PC-9 (cell line): ENCODE measurements around the gene LRP2. TPM values are rescaled to one million over a fixed set of nuclear protein-coding genes. Genes with fewer than 3 reads are reported as not detected.

Experiments
- BruUV-seq: library from RNA; stranded (reverse); fragments of 400-500 nt; replicated peaks from 2 replicates; lab custom pipeline; 2021; lab: Mats Ljungman, UMichigan
- CTCF ChIA-PET: fragments of 300-600 bp; sonication (Branson Sonifier 250); formaldehyde crosslinking; loops from one replicate; lab custom pipeline; 2022; ENCODE audit warnings: antibody characterized with exemption; lab: Charles Lee
- POLR2A ChIA-PET: fragments of 300-600 bp; sonication (Branson Sonifier 250); formaldehyde crosslinking; loops from one replicate; lab custom pipeline; 2022; ENCODE audit warnings: antibody characterized with exemption; ENCODE audit not compliant: unreplicated experiment; lab: Charles Lee
- DNase-seq, 2 experiments: peaks; one replicate each; pipeline versions ENCODE4 v3.0.0 to v3.0.0-alpha.2; 2015 to 2022; ENCODE audit warnings: mixed read lengths in 1 of 2
- H2AFZ ChIP-seq: fragments of 200-600 bp; sonication (generic); 2 replicates; pipeline ENCODE4 v1.8.1; 2017; ENCODE audit warnings: antibody characterized with exemption
- H3F3A ChIP-seq: fragments of 200-600 bp; sonication (generic); 2 replicates; pipeline ENCODE4 v1.8.1; 2017; ENCODE audit warnings: antibody characterized with exemption, mild to moderate bottlenecking, low read depth; ENCODE audit not compliant: insufficient read depth
- H3K27ac ChIP-seq: fragments of 200-600 bp; sonication (generic); 2 replicates; pipeline ENCODE4 v1.6.1; 2016; ENCODE audit warnings: mixed run types
- H3K27me3 ChIP-seq: fragments of 200-600 bp; sonication (generic); 2 replicates; pipeline ENCODE4 v1.6.1; 2016; ENCODE audit warnings: low read depth, mixed run types; ENCODE audit not compliant: insufficient read depth
- H3K36me3 ChIP-seq: fragments of 200-600 bp; sonication (generic); 2 replicates; pipeline ENCODE4 v1.6.1; 2016; ENCODE audit warnings: low read depth, mixed run types
- H3K4me1 ChIP-seq: fragments of 200-600 bp; sonication (generic); replicated peaks from 2 replicates; pipeline ENCODE4 v1.6.1; 2016; ENCODE audit warnings: mixed run types; ENCODE audit not compliant: insufficient read depth
- H3K4me2 ChIP-seq: fragments of 200-600 bp; sonication (generic); 2 replicates; pipeline ENCODE4 v1.6.1; 2017; ENCODE audit warnings: mixed run types
- H3K4me3 ChIP-seq: fragments of 200-600 bp; sonication (generic); 2 replicates; pipeline ENCODE4 v1.6.1; 2016; ENCODE audit warnings: mixed run types
- H3K79me2 ChIP-seq: fragments of 200-600 bp; sonication (generic); 2 replicates; pipeline ENCODE4 v1.6.1; 2017; ENCODE audit warnings: low read depth, mixed run types
- H3K9me2 ChIP-seq: fragments of 200-600 bp; sonication (generic); 2 replicates; pipeline ENCODE4 v1.8.1; 2017; ENCODE audit warnings: mild to moderate bottlenecking; ENCODE audit not compliant: insufficient read depth
- H3K9me3 ChIP-seq: fragments of 200-600 bp; sonication (generic); 2 replicates; pipeline ENCODE4 v1.8.1; 2016; ENCODE audit warnings: low read depth; ENCODE audit not compliant: insufficient read depth
- H4K20me1 ChIP-seq: fragments of 200-600 bp; sonication (generic); 2 replicates; pipeline ENCODE4 v1.8.1; 2017; ENCODE audit not compliant: insufficient read depth
- EZH2 ChIP-seq: fragments of 200-600 bp; sonication (generic); IDR thresholded peaks from 2 replicates; pipeline ENCODE4 v1.8.0; 2017; ENCODE audit warnings: antibody characterized with exemption, low read depth
- intact Hi-C: fragments of 100-400 bp; cut with micrococcal nuclease; formaldehyde crosslinking; loops from one replicate; pipeline ENCODE4 v1.10.0; 2022; ENCODE audit not compliant: unreplicated experiment
- total RNA-seq: library from RNA; stranded (reverse); gene quantifications from 2 replicates; pipeline ENCODE4 v1.2.3, GENCODE V29; 2021
- TF ChIP-seq, protein P1 (sequence below): fragments of 200-600 bp; sonication (generic); conservative IDR thresholded peaks from 2 replicates; pipeline ENCODE4 v1.6.1; 2017; ENCODE audit warnings: mixed run types, antibody characterized with exemption, mild to moderate bottlenecking, moderate library complexity

The LRP2 gene
- total RNA-seq, 1 experiment from 2014 or later, result not detected

DNA sequence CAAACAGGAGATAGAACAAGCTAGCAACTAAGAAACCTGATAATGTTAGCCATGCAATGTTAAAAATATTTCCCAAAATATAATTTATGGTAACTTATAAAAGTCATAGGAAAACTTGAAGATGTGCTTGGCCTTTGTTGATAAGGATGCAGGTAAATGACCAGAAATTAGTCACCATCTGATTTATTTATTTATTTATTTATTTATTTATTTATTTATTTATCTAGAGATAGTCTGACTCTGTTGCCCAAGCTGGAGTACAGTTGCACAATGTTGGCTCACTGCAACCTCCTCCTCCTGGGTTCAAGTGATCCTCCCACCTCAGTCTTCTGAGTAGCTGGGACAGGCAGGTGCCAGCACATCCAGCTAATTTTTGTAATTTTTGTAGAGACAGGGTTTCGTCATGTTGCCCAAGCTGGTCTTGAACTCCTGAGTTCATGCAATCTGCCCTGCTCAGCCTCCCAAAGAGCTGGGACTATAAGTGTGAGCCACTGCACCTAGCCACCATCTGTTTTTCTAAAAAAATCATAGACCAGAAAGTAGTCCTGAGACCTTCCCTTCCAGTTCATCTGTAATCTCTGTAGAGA lies 183.4 kb downstream of the LRP2 start:
- H3K9me3 ChIP-seq, result no peaks in the 10 kb centered on the region
- no peaks in the 10 kb centered on the region for H3K79me2 ChIP-seq
- no peaks in the 10 kb centered on the region for H3K36me3 ChIP-seq
- no peaks in the 10 kb centered on the region for H3F3A ChIP-seq
- no peak for DNase-seq
- H3K4me1 ChIP-seq, result no peaks in the 10 kb centered on the region
- no peak overlapping the region for H3K27ac ChIP-seq
- H2AFZ ChIP-seq, result no peak overlapping the region
- POLR2A ChIA-PET, result no interaction called here
- no peak overlapping the region for H3K4me2 ChIP-seq
- no peaks in the 10 kb centered on the region for H4K20me1 ChIP-seq
- H3K9me2 ChIP-seq, result no peaks in the 10 kb centered on the region
- no TSS peak for BruUV-seq
- H3K4me3 ChIP-seq, result no peak overlapping the region
- intact Hi-C loops, result no loop called here
- no peaks in the 10 kb centered on the region for H3K27me3 ChIP-seq
- TF ChIP-seq, protein P1, sequence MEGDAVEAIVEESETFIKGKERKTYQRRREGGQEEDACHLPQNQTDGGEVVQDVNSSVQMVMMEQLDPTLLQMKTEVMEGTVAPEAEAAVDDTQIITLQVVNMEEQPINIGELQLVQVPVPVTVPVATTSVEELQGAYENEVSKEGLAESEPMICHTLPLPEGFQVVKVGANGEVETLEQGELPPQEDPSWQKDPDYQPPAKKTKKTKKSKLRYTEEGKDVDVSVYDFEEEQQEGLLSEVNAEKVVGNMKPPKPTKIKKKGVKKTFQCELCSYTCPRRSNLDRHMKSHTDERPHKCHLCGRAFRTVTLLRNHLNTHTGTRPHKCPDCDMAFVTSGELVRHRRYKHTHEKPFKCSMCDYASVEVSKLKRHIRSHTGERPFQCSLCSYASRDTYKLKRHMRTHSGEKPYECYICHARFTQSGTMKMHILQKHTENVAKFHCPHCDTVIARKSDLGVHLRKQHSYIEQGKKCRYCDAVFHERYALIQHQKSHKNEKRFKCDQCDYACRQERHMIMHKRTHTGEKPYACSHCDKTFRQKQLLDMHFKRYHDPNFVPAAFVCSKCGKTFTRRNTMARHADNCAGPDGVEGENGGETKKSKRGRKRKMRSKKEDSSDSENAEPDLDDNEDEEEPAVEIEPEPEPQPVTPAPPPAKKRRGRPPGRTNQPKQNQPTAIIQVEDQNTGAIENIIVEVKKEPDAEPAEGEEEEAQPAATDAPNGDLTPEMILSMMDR, result no peak
- TF ChIP-seq EZH2, result no peak
- CTCF ChIA-PET, result no interaction called here

DNA sequence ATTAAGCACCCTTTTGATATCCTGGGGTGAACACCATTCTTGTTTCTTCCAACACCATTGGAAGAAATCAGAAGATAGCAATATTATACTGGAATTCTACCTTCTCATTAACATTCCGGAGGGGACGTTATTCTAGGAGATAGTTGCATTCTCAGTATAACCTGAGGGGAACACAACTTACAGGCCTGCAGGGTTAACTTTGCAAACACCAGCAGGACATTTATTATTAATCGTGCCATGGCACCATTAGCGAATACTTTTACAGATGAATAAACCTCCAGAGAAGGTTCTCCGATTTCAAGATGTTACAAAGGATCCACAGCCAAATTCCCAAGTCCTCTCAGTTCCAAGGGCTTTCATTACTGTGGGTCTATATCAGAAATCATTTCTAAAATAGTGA lies 184.0 kb downstream of the LRP2 start:
- Histone ChIP-seq H3K27ac (no peak overlapping the region), H4K20me1 (no peaks in the 10 kb centered on the region), H3K27me3 (no peaks in the 10 kb centered on the region), H3K9me3 (no peaks in the 10 kb centered on the region), H3F3A (no peaks in the 10 kb centered on the region), H3K4me2 (no peak overlapping the region), H2AFZ (no peak overlapping the region), H3K36me3 (no peaks in the 10 kb centered on the region), H3K4me3 (no peak overlapping the region), H3K4me1 (no peaks in the 10 kb centered on the region), H3K9me2 (no peaks in the 10 kb centered on the region), H3K79me2 (no peaks in the 10 kb centered on the region)
- no TSS peak for BruUV-seq
- POLR2A ChIA-PET, result no interaction called here
- CTCF ChIA-PET, result no interaction called here
- intact Hi-C loops, result no loop called here
- DNase-seq, result no peak
- TF ChIP-seq, protein P1, result no peak
- no peak for TF ChIP-seq EZH2

DNA sequence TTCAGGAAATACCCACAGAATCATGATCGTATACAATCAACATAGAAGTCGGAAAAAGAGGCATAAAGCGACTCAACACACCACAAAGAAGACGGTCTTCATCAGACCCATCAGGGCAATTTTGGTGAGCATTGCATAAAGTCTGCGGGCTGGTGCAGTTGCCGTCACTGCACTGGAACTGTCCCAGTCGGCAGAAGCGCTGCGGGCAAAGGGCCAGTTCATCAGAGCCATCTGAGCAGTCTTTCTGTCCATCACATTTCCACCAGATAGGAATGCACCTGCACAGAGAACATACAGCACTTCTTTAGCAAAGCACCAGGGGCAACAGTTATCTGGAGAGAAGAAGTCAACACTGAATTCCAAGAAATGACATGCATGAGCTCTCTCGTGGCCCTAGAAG lies 187.2 kb downstream of the LRP2 start:
- H3K4me1 ChIP-seq, result no peaks in the 10 kb centered on the region
- intact Hi-C loops, result no loop called here
- ChIA-PET POLR2A (no interaction called here), CTCF (no interaction called here)
- no peaks in the 10 kb centered on the region for H3K9me3 ChIP-seq
- BruUV-seq, result no TSS peak
- no peaks in the 10 kb centered on the region for H4K20me1 ChIP-seq
- no peaks in the 10 kb centered on the region for H3K79me2 ChIP-seq
- no peaks in the 10 kb centered on the region for H3K9me2 ChIP-seq
- no peaks in the 10 kb centered on the region for H3F3A ChIP-seq
- H3K27ac ChIP-seq, result no peak overlapping the region
- H3K4me2 ChIP-seq, result no peak overlapping the region
- H3K4me3 ChIP-seq, result no peak overlapping the region
- H3K27me3 ChIP-seq, result no peaks in the 10 kb centered on the region
- no peak for TF ChIP-seq EZH2
- TF ChIP-seq, protein P1, result no peak
- no peak for DNase-seq
- no peaks in the 10 kb centered on the region for H3K36me3 ChIP-seq
- no peak overlapping the region for H2AFZ ChIP-seq
